ENCODE results near the gene AHSA1.

Gene AHSA1

GRCh38 chr14:77473921-77474320 lies 16.0 kb downstream of the AHSA1 start:
- DNase-seq (ENCODE audit: low read depth, low spot score): no peak

- DNase-seq (ENCODE audit: low read depth, low spot score): no peak
These were observed 16.7 kb downstream of the AHSA1 start for GRCh38 chr14:77474479-77475177.

GRCh38 chr14:77475432-77476115 lies 17.7 kb downstream of the AHSA1 start:
- DNase-seq (ENCODE audit: low read depth, low spot score): no peak

- no peak for DNase-seq (ENCODE audit: low read depth, low spot score)
These were observed 20.1 kb downstream of the AHSA1 start for GRCh38 chr14:77478029-77478428.

GRCh38 chr14:77478796-77479195 lies 20.9 kb downstream of the AHSA1 start:
- no peak for DNase-seq (ENCODE audit: low read depth, low spot score)

- DNase-seq (ENCODE audit: low read depth, low spot score): no peak
These were observed 24.5 kb downstream of the AHSA1 start for GRCh38 chr14:77482422-77482821.

- DNase-seq (ENCODE audit: low read depth, low spot score): peak; percentile 11
These were observed 27.4 kb downstream of the AHSA1 start for GRCh38 chr14:77485256-77485655.

- DNase-seq (ENCODE audit: low read depth, low spot score): peak; percentile 71
These were observed 28.2 kb downstream of the AHSA1 start for GRCh38 chr14:77485901-77486678.

- DNase-seq (ENCODE audit: low read depth, low spot score): no peak
These were observed 30.7 kb downstream of the AHSA1 start for GRCh38 chr14:77488558-77488957.

GRCh38 chr14:77489041-77489440 lies 31.1 kb downstream of the AHSA1 start:
- no peak for DNase-seq (ENCODE audit: low read depth, low spot score)

- no peak for DNase-seq (ENCODE audit: low read depth, low spot score)
These were observed 32.6 kb downstream of the AHSA1 start for GRCh38 chr14:77490347-77490986.

GRCh38 chr14:77491056-77491455 lies 33.2 kb downstream of the AHSA1 start:
- DNase-seq (ENCODE audit: low read depth, low spot score): no peak

GRCh38 chr14:77495334-77495733 lies 37.4 kb downstream of the AHSA1 start:
- no peak for DNase-seq (ENCODE audit: low read depth, low spot score)

GRCh38 chr14:77498120-77498979 lies 40.5 kb downstream of the AHSA1 start, which contains the start of gene ISM2:
Gene ISM2, minus strand, starts transcription at chr14:77498816. Its CDS starts 23 bp downstream, at chr14:77498793.
- DNase-seq (ENCODE audit: low read depth, low spot score): peak; percentile 68

GRCh38 chr14:77498984-77499527 lies 41.2 kb downstream of the AHSA1 start:
- peak; percentile 24 for DNase-seq (ENCODE audit: low read depth, low spot score)

GRCh38 chr14:77502109-77502782 lies 44.4 kb downstream of the AHSA1 start:
- DNase-seq (ENCODE audit: low read depth, low spot score): no peak

- no peak for DNase-seq (ENCODE audit: low read depth, low spot score)
These were observed 45.2 kb downstream of the AHSA1 start for GRCh38 chr14:77503138-77503537.

GRCh38 chr14:77505031-77505430 lies 47.1 kb downstream of the AHSA1 start:
- no peak for DNase-seq (ENCODE audit: low read depth, low spot score)

GRCh38 chr14:77507762-77508161 lies 49.9 kb downstream of the AHSA1 start:
- no peak for DNase-seq (ENCODE audit: low read depth, low spot score)

GRCh38 chr14:77508249-77508648 lies 50.4 kb downstream of the AHSA1 start:
- DNase-seq (ENCODE audit: low read depth, low spot score): peak; percentile 81
